ENCODE data around the gene LCOR. TPM values are rescaled to one million over a fixed set of nuclear protein-coding genes. Genes with fewer than 3 reads are reported as not detected.

The LCOR gene
- total RNA-seq, 1 experiment from 2014 or later, result 23.9 TPM

DNA sequence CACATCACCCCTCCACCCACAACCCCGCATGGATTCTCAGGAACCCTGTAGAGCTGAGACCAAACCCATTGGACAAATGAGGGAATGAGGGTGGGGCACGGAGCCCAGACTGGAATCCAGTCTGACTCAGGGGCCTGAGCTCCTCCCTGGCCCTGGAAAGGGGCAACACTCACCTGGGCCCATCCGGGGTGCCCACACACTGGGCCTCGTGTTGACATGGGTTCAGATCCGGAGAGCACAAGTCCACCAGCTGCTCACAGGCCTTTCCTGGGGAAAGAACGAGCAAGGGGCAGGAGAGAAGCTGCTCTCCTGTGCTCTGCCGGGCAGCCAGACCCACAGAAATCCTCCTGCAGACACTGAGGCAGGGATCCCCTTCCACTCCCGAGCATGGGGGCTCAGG, 181.5 kb downstream of the LCOR start:
- POLR2A ChIA-PET, result no interaction called here
- DNase-seq (ENCODE audit: low spot score), result no peak
- Mint-ChIP-seq H3K27ac (no peak overlapping the region), H3K4me1 (no peaks in the 10 kb centered on the region), H3K27me3 (ENCODE audit: low read depth) (no peaks in the 10 kb centered on the region), H3K36me3 (no peaks in the 10 kb centered on the region), H3K4me3 (no peak overlapping the region), H3K9me3 (peaks cover 3% of the 10 kb centered on the region; the same call in 1 of the 2 replicates)
- TF ChIP-seq, protein P1, sequence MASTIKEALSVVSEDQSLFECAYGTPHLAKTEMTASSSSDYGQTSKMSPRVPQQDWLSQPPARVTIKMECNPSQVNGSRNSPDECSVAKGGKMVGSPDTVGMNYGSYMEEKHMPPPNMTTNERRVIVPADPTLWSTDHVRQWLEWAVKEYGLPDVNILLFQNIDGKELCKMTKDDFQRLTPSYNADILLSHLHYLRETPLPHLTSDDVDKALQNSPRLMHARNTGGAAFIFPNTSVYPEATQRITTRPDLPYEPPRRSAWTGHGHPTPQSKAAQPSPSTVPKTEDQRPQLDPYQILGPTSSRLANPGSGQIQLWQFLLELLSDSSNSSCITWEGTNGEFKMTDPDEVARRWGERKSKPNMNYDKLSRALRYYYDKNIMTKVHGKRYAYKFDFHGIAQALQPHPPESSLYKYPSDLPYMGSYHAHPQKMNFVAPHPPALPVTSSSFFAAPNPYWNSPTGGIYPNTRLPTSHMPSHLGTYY (CRISPR knock-in tag; IDR thresholded peaks at IDR 0.05), result no peak
- TF ChIP-seq, protein P2, sequence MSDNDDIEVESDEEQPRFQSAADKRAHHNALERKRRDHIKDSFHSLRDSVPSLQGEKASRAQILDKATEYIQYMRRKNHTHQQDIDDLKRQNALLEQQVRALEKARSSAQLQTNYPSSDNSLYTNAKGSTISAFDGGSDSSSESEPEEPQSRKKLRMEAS (CRISPR knock-in tag; IDR thresholded peaks at IDR 0.05), result no peak
- TF ChIP-seq, protein P3, sequence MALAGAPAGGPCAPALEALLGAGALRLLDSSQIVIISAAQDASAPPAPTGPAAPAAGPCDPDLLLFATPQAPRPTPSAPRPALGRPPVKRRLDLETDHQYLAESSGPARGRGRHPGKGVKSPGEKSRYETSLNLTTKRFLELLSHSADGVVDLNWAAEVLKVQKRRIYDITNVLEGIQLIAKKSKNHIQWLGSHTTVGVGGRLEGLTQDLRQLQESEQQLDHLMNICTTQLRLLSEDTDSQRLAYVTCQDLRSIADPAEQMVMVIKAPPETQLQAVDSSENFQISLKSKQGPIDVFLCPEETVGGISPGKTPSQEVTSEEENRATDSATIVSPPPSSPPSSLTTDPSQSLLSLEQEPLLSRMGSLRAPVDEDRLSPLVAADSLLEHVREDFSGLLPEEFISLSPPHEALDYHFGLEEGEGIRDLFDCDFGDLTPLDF (CRISPR knock-in tag; IDR thresholded peaks at IDR 0.05), result no peak
- TF ChIP-seq, protein P4, sequence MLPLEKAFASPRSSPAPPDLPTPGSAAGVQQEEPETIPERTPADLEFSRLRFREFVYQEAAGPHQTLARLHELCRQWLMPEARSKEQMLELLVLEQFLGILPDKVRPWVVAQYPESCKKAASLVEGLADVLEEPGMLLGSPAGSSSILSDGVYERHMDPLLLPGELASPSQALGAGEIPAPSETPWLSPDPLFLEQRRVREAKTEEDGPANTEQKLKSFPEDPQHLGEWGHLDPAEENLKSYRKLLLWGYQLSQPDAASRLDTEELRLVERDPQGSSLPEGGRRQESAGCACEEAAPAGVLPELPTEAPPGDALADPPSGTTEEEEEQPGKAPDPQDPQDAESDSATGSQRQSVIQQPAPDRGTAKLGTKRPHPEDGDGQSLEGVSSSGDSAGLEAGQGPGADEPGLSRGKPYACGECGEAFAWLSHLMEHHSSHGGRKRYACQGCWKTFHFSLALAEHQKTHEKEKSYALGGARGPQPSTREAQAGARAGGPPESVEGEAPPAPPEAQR (CRISPR knock-in tag; IDR thresholded peaks at IDR 0.05), result no peak
- TF ChIP-seq, protein P5, sequence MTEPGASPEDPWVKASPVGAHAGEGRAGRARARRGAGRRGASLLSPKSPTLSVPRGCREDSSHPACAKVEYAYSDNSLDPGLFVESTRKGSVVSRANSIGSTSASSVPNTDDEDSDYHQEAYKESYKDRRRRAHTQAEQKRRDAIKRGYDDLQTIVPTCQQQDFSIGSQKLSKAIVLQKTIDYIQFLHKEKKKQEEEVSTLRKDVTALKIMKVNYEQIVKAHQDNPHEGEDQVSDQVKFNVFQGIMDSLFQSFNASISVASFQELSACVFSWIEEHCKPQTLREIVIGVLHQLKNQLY (CRISPR knock-in tag; IDR thresholded peaks at IDR 0.05), result no peak
- TF ChIP-seq, protein P6, sequence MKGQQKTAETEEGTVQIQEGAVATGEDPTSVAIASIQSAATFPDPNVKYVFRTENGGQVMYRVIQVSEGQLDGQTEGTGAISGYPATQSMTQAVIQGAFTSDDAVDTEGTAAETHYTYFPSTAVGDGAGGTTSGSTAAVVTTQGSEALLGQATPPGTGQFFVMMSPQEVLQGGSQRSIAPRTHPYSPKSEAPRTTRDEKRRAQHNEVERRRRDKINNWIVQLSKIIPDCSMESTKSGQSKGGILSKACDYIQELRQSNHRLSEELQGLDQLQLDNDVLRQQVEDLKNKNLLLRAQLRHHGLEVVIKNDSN (CRISPR knock-in tag; IDR thresholded peaks at IDR 0.05), result no peak
- TF ChIP-seq, protein P7, sequence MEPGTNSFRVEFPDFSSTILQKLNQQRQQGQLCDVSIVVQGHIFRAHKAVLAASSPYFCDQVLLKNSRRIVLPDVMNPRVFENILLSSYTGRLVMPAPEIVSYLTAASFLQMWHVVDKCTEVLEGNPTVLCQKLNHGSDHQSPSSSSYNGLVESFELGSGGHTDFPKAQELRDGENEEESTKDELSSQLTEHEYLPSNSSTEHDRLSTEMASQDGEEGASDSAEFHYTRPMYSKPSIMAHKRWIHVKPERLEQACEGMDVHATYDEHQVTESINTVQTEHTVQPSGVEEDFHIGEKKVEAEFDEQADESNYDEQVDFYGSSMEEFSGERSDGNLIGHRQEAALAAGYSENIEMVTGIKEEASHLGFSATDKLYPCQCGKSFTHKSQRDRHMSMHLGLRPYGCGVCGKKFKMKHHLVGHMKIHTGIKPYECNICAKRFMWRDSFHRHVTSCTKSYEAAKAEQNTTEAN (CRISPR knock-in tag; IDR thresholded peaks at IDR 0.05), result no peak
- TF ChIP-seq ZNF416 (CRISPR knock-in tag; IDR thresholded peaks at IDR 0.05), result no peak
- TF ChIP-seq SOX15 (CRISPR knock-in tag; IDR thresholded peaks at IDR 0.05), result no peak
- no peak for TF ChIP-seq SMAD3 (CRISPR knock-in tag; IDR thresholded peaks at IDR 0.05; ENCODE audit: borderline replicate concordance)
- no peak for TF ChIP-seq HMGA2 (CRISPR knock-in tag; IDR thresholded peaks at IDR 0.05)
- no peak for TF ChIP-seq ZNF396 (CRISPR knock-in tag; IDR thresholded peaks at IDR 0.05; ENCODE audit: borderline replicate concordance)
- TF ChIP-seq GABPB1 (CRISPR knock-in tag; IDR thresholded peaks at IDR 0.05), result no peak
- TF ChIP-seq, protein P8, sequence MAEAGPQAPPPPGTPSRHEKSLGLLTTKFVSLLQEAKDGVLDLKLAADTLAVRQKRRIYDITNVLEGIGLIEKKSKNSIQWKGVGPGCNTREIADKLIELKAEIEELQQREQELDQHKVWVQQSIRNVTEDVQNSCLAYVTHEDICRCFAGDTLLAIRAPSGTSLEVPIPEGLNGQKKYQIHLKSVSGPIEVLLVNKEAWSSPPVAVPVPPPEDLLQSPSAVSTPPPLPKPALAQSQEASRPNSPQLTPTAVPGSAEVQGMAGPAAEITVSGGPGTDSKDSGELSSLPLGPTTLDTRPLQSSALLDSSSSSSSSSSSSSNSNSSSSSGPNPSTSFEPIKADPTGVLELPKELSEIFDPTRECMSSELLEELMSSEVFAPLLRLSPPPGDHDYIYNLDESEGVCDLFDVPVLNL (CRISPR knock-in tag; IDR thresholded peaks at IDR 0.05; ENCODE audit: borderline replicate concordance, low read depth), result no peak
- no peak for TF ChIP-seq TP53 (CRISPR knock-in tag; IDR thresholded peaks at IDR 0.05)
- no peak for TF ChIP-seq ELF4 (CRISPR knock-in tag; IDR thresholded peaks at IDR 0.05; ENCODE audit: low read depth)
- TF ChIP-seq, protein P9, sequence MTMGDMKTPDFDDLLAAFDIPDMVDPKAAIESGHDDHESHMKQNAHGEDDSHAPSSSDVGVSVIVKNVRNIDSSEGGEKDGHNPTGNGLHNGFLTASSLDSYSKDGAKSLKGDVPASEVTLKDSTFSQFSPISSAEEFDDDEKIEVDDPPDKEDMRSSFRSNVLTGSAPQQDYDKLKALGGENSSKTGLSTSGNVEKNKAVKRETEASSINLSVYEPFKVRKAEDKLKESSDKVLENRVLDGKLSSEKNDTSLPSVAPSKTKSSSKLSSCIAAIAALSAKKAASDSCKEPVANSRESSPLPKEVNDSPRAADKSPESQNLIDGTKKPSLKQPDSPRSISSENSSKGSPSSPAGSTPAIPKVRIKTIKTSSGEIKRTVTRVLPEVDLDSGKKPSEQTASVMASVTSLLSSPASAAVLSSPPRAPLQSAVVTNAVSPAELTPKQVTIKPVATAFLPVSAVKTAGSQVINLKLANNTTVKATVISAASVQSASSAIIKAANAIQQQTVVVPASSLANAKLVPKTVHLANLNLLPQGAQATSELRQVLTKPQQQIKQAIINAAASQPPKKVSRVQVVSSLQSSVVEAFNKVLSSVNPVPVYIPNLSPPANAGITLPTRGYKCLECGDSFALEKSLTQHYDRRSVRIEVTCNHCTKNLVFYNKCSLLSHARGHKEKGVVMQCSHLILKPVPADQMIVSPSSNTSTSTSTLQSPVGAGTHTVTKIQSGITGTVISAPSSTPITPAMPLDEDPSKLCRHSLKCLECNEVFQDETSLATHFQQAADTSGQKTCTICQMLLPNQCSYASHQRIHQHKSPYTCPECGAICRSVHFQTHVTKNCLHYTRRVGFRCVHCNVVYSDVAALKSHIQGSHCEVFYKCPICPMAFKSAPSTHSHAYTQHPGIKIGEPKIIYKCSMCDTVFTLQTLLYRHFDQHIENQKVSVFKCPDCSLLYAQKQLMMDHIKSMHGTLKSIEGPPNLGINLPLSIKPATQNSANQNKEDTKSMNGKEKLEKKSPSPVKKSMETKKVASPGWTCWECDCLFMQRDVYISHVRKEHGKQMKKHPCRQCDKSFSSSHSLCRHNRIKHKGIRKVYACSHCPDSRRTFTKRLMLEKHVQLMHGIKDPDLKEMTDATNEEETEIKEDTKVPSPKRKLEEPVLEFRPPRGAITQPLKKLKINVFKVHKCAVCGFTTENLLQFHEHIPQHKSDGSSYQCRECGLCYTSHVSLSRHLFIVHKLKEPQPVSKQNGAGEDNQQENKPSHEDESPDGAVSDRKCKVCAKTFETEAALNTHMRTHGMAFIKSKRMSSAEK (CRISPR knock-in tag; IDR thresholded peaks at IDR 0.05; ENCODE audit: borderline replicate concordance), result no peak
- TF ChIP-seq CREB1 (CRISPR knock-in tag; IDR thresholded peaks at IDR 0.05), result no peak
- TF ChIP-seq, protein P10, sequence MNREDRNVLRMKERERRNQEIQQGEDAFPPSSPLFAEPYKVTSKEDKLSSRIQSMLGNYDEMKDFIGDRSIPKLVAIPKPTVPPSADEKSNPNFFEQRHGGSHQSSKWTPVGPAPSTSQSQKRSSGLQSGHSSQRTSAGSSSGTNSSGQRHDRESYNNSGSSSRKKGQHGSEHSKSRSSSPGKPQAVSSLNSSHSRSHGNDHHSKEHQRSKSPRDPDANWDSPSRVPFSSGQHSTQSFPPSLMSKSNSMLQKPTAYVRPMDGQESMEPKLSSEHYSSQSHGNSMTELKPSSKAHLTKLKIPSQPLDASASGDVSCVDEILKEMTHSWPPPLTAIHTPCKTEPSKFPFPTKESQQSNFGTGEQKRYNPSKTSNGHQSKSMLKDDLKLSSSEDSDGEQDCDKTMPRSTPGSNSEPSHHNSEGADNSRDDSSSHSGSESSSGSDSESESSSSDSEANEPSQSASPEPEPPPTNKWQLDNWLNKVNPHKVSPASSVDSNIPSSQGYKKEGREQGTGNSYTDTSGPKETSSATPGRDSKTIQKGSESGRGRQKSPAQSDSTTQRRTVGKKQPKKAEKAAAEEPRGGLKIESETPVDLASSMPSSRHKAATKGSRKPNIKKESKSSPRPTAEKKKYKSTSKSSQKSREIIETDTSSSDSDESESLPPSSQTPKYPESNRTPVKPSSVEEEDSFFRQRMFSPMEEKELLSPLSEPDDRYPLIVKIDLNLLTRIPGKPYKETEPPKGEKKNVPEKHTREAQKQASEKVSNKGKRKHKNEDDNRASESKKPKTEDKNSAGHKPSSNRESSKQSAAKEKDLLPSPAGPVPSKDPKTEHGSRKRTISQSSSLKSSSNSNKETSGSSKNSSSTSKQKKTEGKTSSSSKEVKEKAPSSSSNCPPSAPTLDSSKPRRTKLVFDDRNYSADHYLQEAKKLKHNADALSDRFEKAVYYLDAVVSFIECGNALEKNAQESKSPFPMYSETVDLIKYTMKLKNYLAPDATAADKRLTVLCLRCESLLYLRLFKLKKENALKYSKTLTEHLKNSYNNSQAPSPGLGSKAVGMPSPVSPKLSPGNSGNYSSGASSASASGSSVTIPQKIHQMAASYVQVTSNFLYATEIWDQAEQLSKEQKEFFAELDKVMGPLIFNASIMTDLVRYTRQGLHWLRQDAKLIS (CRISPR knock-in tag; IDR thresholded peaks at IDR 0.05; ENCODE audit: borderline replicate concordance), result no peak
- ATAC-seq, result no peak
- CTCF ChIA-PET, result interaction anchor here (0.7 to 4.0 kb wide), 5 partner anchors 12 to 197 kb away, joined by 3 to 36 read pairs (median 3); no protein-coding TSS in a partner anchor
